Sigmoid colon (tissue), 7 donors: ENCODE measurements around the gene KLHL8. TPM values are rescaled to one million over a fixed set of nuclear protein-coding genes. Genes with fewer than 3 reads are reported as not detected.

Source experiments
- DNase-seq: peaks from one replicate; pipeline ENCODE4 v3.0.0-alpha.2; 2019
- H3K27ac ChIP-seq, 4 donors: fragments of 200-600 bp; sonication (generic); one replicate each; pipeline ENCODE4 v1.5.1; 2016 to 2019; ENCODE audit warnings: mild to moderate bottlenecking in 1 of 4
- H3K27me3 ChIP-seq, 3 donors: fragments of 200-600 bp; sonication (generic); one replicate each; pipeline ENCODE4 v1.5.1; 2019; ENCODE audit warnings: mild to moderate bottlenecking in 1 of 3
- H3K36me3 ChIP-seq, 4 donors: fragments of 200-600 bp; sonication (generic); one replicate each; pipeline ENCODE4 v1.5.1; 2016 to 2019
- H3K4me1 ChIP-seq, 4 donors: fragments of 200-600 bp; sonication (generic); one replicate each; pipeline ENCODE4 v1.5.1; 2017 to 2019
- H3K4me3 ChIP-seq, 4 donors: fragments of 200-600 bp; sonication (generic); one replicate each; pipeline ENCODE4 v1.5.1; 2017 to 2019; ENCODE audit warnings: mild to moderate bottlenecking in 2 of 4, moderate library complexity in 1 of 4
- H3K9me3 ChIP-seq, 4 donors: fragments of 200-600 bp in 3 of 4; sonication (generic) in 3 of 4; one replicate each; pipeline versions ENCODE4 v1.5.1 to v1.6.1; 2013 to 2019
- CTCF ChIP-seq, 4 experiments: fragments of 450-650 bp in 3 of 4; fragments of 200-600 bp in 1 of 4; IDR thresholded peaks; one replicate each; pipeline ENCODE4 v1.5.1; 2016 to 2019; ENCODE audit warnings: antibody characterized with exemption in 4 of 4, mild to moderate bottlenecking in 3 of 4, moderate library complexity in 2 of 4
- EP300 ChIP-seq, 4 donors: sonication (generic); formaldehyde crosslinking; IDR thresholded peaks; one replicate each; pipeline ENCODE4 v1.6.1; 2017; ENCODE audit warnings: antibody characterized with exemption in 4 of 4
- POLR2A ChIP-seq, 2 donors: fragments of 450-650 bp; IDR thresholded peaks; one replicate each; pipeline ENCODE4 v1.6.1; 2016; ENCODE audit warnings: antibody characterized with exemption in 2 of 2, mild to moderate bottlenecking in 2 of 2, moderate library complexity in 2 of 2
- POLR2AphosphoS5 ChIP-seq, 4 donors: sonication (generic); formaldehyde crosslinking; IDR thresholded peaks; one replicate each; pipeline ENCODE4 v1.6.1; 2017; ENCODE audit warnings: antibody characterized with exemption in 4 of 4
- WGBS, 2 donors: extraction: QIAGEN DNeasy Blood & Tissue Kit; methylation state at CpG; one replicate each; pipeline ENCODE4 v1.1.7; 2013; 5-methylcytosine and 5-hydroxymethylcytosine counted together
- intact Hi-C: fragments of 100-400 bp; cut with DNase I; formaldehyde crosslinking; loops from one replicate; pipeline ENCODE4 v1.15.1; 2023
- polyA plus RNA-seq, 3 donors: library from polyadenylated mRNA; stranded (reverse); fragments of 200-250 nt; gene quantifications; one replicate each; pipeline ENCODE4 v1.2.3, GENCODE V29; 2013
- total RNA-seq, 4 donors: library from RNA; depleted of rRNA; stranded (reverse); fragments of >200 nt; gene quantifications; one replicate each; pipeline ENCODE4 v1.1.0, GENCODE V29; 2016
- donor health status: healthy with polysubstance abuse.
- donor health status: Bipolar disorder and iron deficiency.
- donor health status: healthy.

KLHL8 gene
- total RNA-seq = 10 to 100 TPM in 3 of 4 donors, 1 to 10 TPM in 1; 9.0 to 21.4 (median 12.2) TPM
- 1 to 10 TPM; 6.4 to 9.6 (median 7.2) TPM for polyA plus RNA-seq

- Histone ChIP-seq H3K4me3 (peak within 1 kb of the TSS; percentile 77 to 96 (median 91)), H3K4me1 (peaks cover 0 to 15% (median 8%) of the 10 kb centered on the region in 4 donors), H3K9me3 (no peaks in the 10 kb centered on the region), H3K27ac (peak within 1 kb of the TSS; percentile 92 to 94 (median 92)), H3K27me3 (no peaks in the 10 kb centered on the region), H3K36me3 (no peaks in the 10 kb centered on the region)
- WGBS, 2 donors = 1% methylated on average over 70 of the region's 70 CpGs
- intact Hi-C loops = loop anchor here (2.0 to 5.0 kb wide), 2 partner anchors 17 to 288 kb away; no protein-coding TSS in a partner anchor
- peak; percentile 91 for DNase-seq
- TF ChIP-seq CTCF (IDR thresholded peaks at IDR 0.05) (no peak), POLR2A (IDR thresholded peaks at IDR 0.05) (peak; percentile 21 to 41), POLR2AphosphoS5 (IDR thresholded peaks at IDR 0.05) (peak; percentile 63 to 90 (median 77)), EP300 (IDR thresholded peaks at IDR 0.05) (no peak)
These were observed at the start of gene KLHL8 for GRCh38 chr4:87220094-87220822. Gene KLHL8 (minus strand): TSS chr4:87220618. CDS start chr4:87195539, 25,079 bp downstream.

GRCh38 chr4:87270144-87270543 lies 49.7 kb upstream of the KLHL8 start:
- no peak overlapping the region for H3K4me3 ChIP-seq
- no peaks in the 10 kb centered on the region for H3K36me3 ChIP-seq
- 16 to 55% methylated on average over 3 of the region's 3 CpGs for WGBS, 2 donors
- no peaks in the 10 kb centered on the region for H3K27me3 ChIP-seq
- TF ChIP-seq POLR2A (IDR thresholded peaks at IDR 0.05) (no peak), CTCF (IDR thresholded peaks at IDR 0.05) (peak in 1 of 4 experiments; percentile 37)
- intact Hi-C loops = loop anchor here (10.0 kb wide), 1 partner anchor 195 kb away; no protein-coding TSS in a partner anchor
- no peak overlapping the region for H3K27ac ChIP-seq
- no peaks in the 10 kb centered on the region for H3K4me1 ChIP-seq
- no peaks in the 10 kb centered on the region for H3K9me3 ChIP-seq
- no peak for DNase-seq

- WGBS, 2 donors = 86 to 90% methylated on average over 5 of the region's 5 CpGs
- H3K36me3 ChIP-seq = no peaks in the 10 kb centered on the region
- H3K27me3 ChIP-seq = no peaks in the 10 kb centered on the region
- DNase-seq = no peak
- H3K9me3 ChIP-seq = no peaks in the 10 kb centered on the region
- TF ChIP-seq POLR2AphosphoS5 (IDR thresholded peaks at IDR 0.05) (no peak), EP300 (IDR thresholded peaks at IDR 0.05) (no peak), CTCF (IDR thresholded peaks at IDR 0.05) (no peak), POLR2A (IDR thresholded peaks at IDR 0.05) (no peak)
- H3K4me1 ChIP-seq = no peaks in the 10 kb centered on the region
- no peak overlapping the region for H3K27ac ChIP-seq
- no peak overlapping the region for H3K4me3 ChIP-seq
- intact Hi-C loops = no loop called here
These were observed 48.0 kb upstream of the KLHL8 start for GRCh38 chr4:87268411-87268810.

- Histone ChIP-seq H3K27me3 (no peaks in the 10 kb centered on the region), H3K9me3 (peaks cover 0 to 7% (median 0%) of the 10 kb centered on the region in 4 donors), H3K27ac (no peak overlapping the region), H3K4me3 (no peak overlapping the region), H3K4me1 (no peaks in the 10 kb centered on the region), H3K36me3 (no peaks in the 10 kb centered on the region)
- WGBS, 2 donors = 79 to 83% methylated on average over 3 of the region's 3 CpGs
- intact Hi-C loops = no loop called here
- DNase-seq = no peak
- no peak for TF ChIP-seq CTCF (IDR thresholded peaks at IDR 0.05)
- TF ChIP-seq POLR2AphosphoS5 (IDR thresholded peaks at IDR 0.05) = no peak
- TF ChIP-seq POLR2A (IDR thresholded peaks at IDR 0.05) = no peak
- TF ChIP-seq EP300 (IDR thresholded peaks at IDR 0.05) = no peak
These were observed 46.6 kb upstream of the KLHL8 start for GRCh38 chr4:87266986-87267385.
